Ovary (tissue), 9 donors: ENCODE measurements around the gene GATAD2A. TPM values are rescaled to one million over a fixed set of nuclear protein-coding genes. Genes with fewer than 3 reads are reported as not detected.

ENCODE experiments used
- DNase-seq, 5 donors: peaks; one replicate each; pipeline ENCODE4 v3.0.0-alpha.2; 2019 to 2020
- H3K27ac ChIP-seq, 2 donors: fragments of 200-600 bp; one replicate each; pipeline versions ENCODE4 v1.5.1 to v1.8.0; 2019 to 2022
- H3K27me3 ChIP-seq: fragments of 200-600 bp; one replicate; pipeline ENCODE4 v1.8.0; 2022
- H3K36me3 ChIP-seq: fragments of 200-600 bp; sonication (generic); one replicate; pipeline ENCODE4 v1.5.1; 2019
- H3K4me1 ChIP-seq: one replicate; pipeline ENCODE4 v1.8.1; 2013; ENCODE audit warnings: mild to moderate bottlenecking, moderate library complexity; ENCODE audit not compliant: insufficient read depth
- H3K4me3 ChIP-seq: fragments of 200-600 bp; sonication (generic); one replicate; pipeline ENCODE4 v1.5.1; 2017
- H3K9me3 ChIP-seq, 2 donors: fragments of 200-600 bp in 1 of 2; sonication (generic) in 1 of 2; one replicate each; pipeline versions ENCODE4 v1.5.1 to v1.8.1; 2013 to 2019; ENCODE audit warnings: mild to moderate bottlenecking in 1 of 2, moderate library complexity in 1 of 2
- EP300 ChIP-seq: sonication (generic); formaldehyde crosslinking; IDR thresholded peaks from one replicate; pipeline ENCODE4 v1.6.1; 2017; ENCODE audit warnings: antibody characterized with exemption
- POLR2A ChIP-seq: fragments of 450-650 bp; IDR thresholded peaks from one replicate; pipeline ENCODE4 v1.6.1; 2017; ENCODE audit warnings: antibody characterized with exemption, mild to moderate bottlenecking, moderate library complexity
- WGBS, 3 donors: extraction: QIAGEN DNeasy Blood & Tissue Kit in 1 of 3; methylation state at CpG; one replicate each; pipeline versions ENCODE4 v1.1.5 to v1.1.7; 2013 to 2017; 5-methylcytosine and 5-hydroxymethylcytosine counted together
- intact Hi-C, 4 donors: fragments of 100-400 bp; cut with DNase I; formaldehyde crosslinking; loops; one replicate each; pipeline versions ENCODE4 v1.11.0 to v1.15.1; 2022 to 2023
- polyA plus RNA-seq, 2 donors: library from polyadenylated mRNA; stranded (reverse); fragments of 200-250 nt in 1 of 2; fragments of 350-450 nt in 1 of 2; fragmentation: Illumina TruSeq in 1 of 2; extraction: RNeasy Lipid Tissue Mini Kit (QIAGEN cat#74804) in 1 of 2; gene quantifications; one replicate each; pipeline ENCODE4 v1.2.3, GENCODE V29; 2013 to 2014
- total RNA-seq, 7 donors: library from RNA; depleted of rRNA in 2 of 7; stranded (reverse); fragments of >200 nt in 2 of 7; fragmentation: NEBNext Ultra II Directional in 3 of 7; extraction: Animal tissue kit (Norgen Biotek cat#: 25700) in 3 of 7; gene quantifications; one replicate each; pipeline versions ENCODE4 v1.1.0 to v1.2.4, GENCODE V29; 2016 to 2023
- TF ChIP-seq, protein P1 (sequence below), 3 donors: fragments of 450-650 bp in 2 of 3; fragments of 200-600 bp in 1 of 3; IDR thresholded peaks; one replicate each; pipeline versions ENCODE4 v1.5.1 to v1.8.0; 2016 to 2022; ENCODE audit warnings: antibody characterized with exemption in 3 of 3, mild to moderate bottlenecking in 1 of 3
- donor health status: DM: no; HTN: no; CAD: no; lungs with moderate emphysema.
- donor health status: DM: no; HTN: no; CAD: no.
- donor health status: Bipolar disorder and iron deficiency.
- donor health status: DM: yes; HTN: yes; CAD: no.
- donor health status: DM: no; HTN: no; CAD: no.
- donor health status: DM: yes; HTN: yes; CAD: no.

GATAD2A gene
- total and polyA plus RNA-seq, 9 donors, result 10.7 to 83.0 (median 52.2) TPM

- no peak for DNase-seq
- intact Hi-C loops, result no loop called here
- Histone ChIP-seq H3K36me3 (no peaks in the 10 kb centered on the region), H3K4me3 (no peak overlapping the region), H3K27me3 (no peaks in the 10 kb centered on the region), H3K27ac (no peak overlapping the region), H3K9me3 (no peaks in the 10 kb centered on the region), H3K4me1 (peaks cover 25% of the 10 kb centered on the region)
- WGBS, 3 donors, result 78 to 84% (median 82%) methylated on average over 14 of the region's 14 CpGs
- TF ChIP-seq POLR2A (no peak), EP300 (no peak)
- TF ChIP-seq, protein P1, sequence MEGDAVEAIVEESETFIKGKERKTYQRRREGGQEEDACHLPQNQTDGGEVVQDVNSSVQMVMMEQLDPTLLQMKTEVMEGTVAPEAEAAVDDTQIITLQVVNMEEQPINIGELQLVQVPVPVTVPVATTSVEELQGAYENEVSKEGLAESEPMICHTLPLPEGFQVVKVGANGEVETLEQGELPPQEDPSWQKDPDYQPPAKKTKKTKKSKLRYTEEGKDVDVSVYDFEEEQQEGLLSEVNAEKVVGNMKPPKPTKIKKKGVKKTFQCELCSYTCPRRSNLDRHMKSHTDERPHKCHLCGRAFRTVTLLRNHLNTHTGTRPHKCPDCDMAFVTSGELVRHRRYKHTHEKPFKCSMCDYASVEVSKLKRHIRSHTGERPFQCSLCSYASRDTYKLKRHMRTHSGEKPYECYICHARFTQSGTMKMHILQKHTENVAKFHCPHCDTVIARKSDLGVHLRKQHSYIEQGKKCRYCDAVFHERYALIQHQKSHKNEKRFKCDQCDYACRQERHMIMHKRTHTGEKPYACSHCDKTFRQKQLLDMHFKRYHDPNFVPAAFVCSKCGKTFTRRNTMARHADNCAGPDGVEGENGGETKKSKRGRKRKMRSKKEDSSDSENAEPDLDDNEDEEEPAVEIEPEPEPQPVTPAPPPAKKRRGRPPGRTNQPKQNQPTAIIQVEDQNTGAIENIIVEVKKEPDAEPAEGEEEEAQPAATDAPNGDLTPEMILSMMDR (IDR thresholded peaks at IDR 0.05), result no peak
Observed at GRCh38 chr19:19458110-19458816, 52.8 kb downstream of the GATAD2A start.

DNA sequence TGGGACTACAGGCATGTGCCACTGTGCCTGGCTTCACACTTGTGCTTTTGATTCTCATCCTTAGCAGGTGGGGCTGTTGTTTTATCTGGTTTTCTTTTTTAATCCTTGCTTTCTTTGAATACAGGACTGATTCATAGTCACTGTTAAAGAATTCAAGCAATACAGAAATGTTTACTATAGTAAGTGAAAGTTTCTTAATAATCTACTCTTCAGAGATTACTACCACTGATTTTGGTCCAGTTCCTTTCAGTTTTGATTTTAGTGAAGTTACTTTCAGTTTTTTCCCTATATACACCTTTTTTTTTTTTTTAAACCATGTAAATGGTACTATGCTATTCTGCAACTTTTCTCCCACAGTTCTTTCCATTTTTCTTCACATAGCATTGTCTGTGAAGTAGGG is 53.6 kb downstream of the GATAD2A start:
- DNase-seq, result no peak
- H3K4me1 ChIP-seq, result peaks cover 32% of the 10 kb centered on the region
- H3K27ac ChIP-seq, result no peak overlapping the region
- no peaks in the 10 kb centered on the region for H3K27me3 ChIP-seq
- TF ChIP-seq EP300, result no peak
- TF ChIP-seq, protein P1 (IDR thresholded peaks at IDR 0.05), result no peak
- no peak for TF ChIP-seq POLR2A
- no peaks in the 10 kb centered on the region for H3K9me3 ChIP-seq
- H3K36me3 ChIP-seq, result no peaks in the 10 kb centered on the region
- intact Hi-C loops, result no loop called here
- no peak overlapping the region for H3K4me3 ChIP-seq

DNA sequence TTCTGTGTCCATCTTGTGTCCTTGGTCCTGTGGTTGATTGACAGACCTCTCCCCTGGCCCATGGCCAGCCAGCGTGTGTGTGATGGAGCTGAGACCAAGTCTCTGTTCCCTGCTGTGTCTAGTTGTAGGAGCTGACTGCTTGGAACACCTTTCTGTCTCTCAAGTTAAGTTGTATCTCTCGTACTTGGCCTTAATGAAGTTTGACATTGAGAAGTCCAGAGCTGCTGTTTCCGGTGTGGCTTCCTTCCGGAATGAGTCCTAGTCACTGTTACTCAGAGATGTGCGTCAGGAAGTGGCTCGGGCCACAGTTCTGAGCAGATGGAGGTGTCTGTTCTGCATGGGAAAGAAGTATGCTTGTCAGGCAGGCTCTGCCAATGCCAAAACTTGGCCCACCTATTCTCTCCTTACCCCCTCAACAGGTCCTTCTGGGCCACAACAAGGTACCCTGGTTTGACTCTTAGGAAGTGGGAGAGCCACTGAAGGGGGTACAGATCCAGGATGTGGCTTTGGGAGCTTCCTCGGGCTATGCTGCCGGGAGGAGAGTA is 54.3 kb downstream of the GATAD2A start:
- H3K4me3 ChIP-seq, result no peak overlapping the region
- no peak for DNase-seq
- TF ChIP-seq POLR2A (no peak), EP300 (no peak)
- TF ChIP-seq, protein P1 (IDR thresholded peaks at IDR 0.05), result no peak
- intact Hi-C loops, result no loop called here
- H3K4me1 ChIP-seq, result peaks cover 37% of the 10 kb centered on the region
- H3K27ac ChIP-seq, result no peak overlapping the region
- H3K36me3 ChIP-seq, result no peaks in the 10 kb centered on the region
- H3K9me3 ChIP-seq, result no peaks in the 10 kb centered on the region
- no peaks in the 10 kb centered on the region for H3K27me3 ChIP-seq
- 71 to 72% (median 72%) methylated on average over 8 of the region's 8 CpGs for WGBS, 3 donors

- Histone ChIP-seq H3K27me3 (no peaks in the 10 kb centered on the region), H3K27ac (peak overlapping the region in 1 of 2 donors; percentile 21), H3K36me3 (no peaks in the 10 kb centered on the region), H3K9me3 (no peaks in the 10 kb centered on the region), H3K4me3 (no peak overlapping the region), H3K4me1 (peaks cover 39% of the 10 kb centered on the region)
- 69 to 76% (median 69%) methylated on average over 10 of the region's 10 CpGs for WGBS, 3 donors
- no peak for DNase-seq
- intact Hi-C loops, result no loop called here
- TF ChIP-seq POLR2A (no peak), EP300 (no peak)
- TF ChIP-seq, protein P1 (IDR thresholded peaks at IDR 0.05), result no peak
Observed at GRCh38 chr19:19460258-19460731, 54.8 kb downstream of the GATAD2A start.
